H54 (cell line): ENCODE measurements around the gene HES3.
A peak's percentile ranks its signal among the peaks of the same experiment; 100 is the strongest.

Experiments
- DNase-seq: peaks from one replicate; pipeline ENCODE4 v3.0.0; 2011; ENCODE audit warnings: low spot score, mixed read lengths; ENCODE audit not compliant: insufficient read length
- FAIRE-seq: peaks from 3 replicates; lab custom pipeline; 2011; peaks lifted over from hg19 to GRCh38; lab: Jason Lieb, UNC
- POLR2A ChIP-seq: IDR thresholded peaks from 2 replicates; pipeline ENCODE4 v1.6.1; 2011; ENCODE audit warnings: low read depth, mild to moderate bottlenecking, low read length

HES3 gene

GRCh38 chr1:6245869-6246496 lies 2.0 kb downstream of the HES3 start:
- TF ChIP-seq POLR2A: no peak
- FAIRE-seq (no peak), DNase-seq (no peak)

GRCh38 chr1:6246497-6247467 lies 2.8 kb downstream of the HES3 start:
- FAIRE-seq: no peak

GRCh38 chr1:6247651-6248050 lies 3.7 kb downstream of the HES3 start:
- no peak for FAIRE-seq
- DNase-seq: no peak

More at GRCh38 chr1:6246497-6247467, 2.8 kb downstream of the HES3 start:
- no peak for TF ChIP-seq POLR2A
- peak; percentile 94 for DNase-seq

GRCh38 chr1:6248161-6248776 lies 4.3 kb downstream of the HES3 start:
- TF ChIP-seq POLR2A: no peak
- DNase-seq: no peak
- FAIRE-seq: no peak

More at GRCh38 chr1:6247651-6248050, 3.7 kb downstream of the HES3 start:
- TF ChIP-seq POLR2A: no peak

GRCh38 chr1:6248932-6249738 lies 5.2 kb downstream of the HES3 start:
- DNase-seq (no peak), FAIRE-seq (no peak)
- no peak for TF ChIP-seq POLR2A

- DNase-seq: no peak
- no peak for FAIRE-seq
- TF ChIP-seq POLR2A: no peak
These were observed 6.0 kb downstream of the HES3 start for GRCh38 chr1:6249739-6250689.

GRCh38 chr1:6251233-6251632 lies 7.3 kb downstream of the HES3 start:
- DNase-seq (no peak), FAIRE-seq (no peak)
- TF ChIP-seq POLR2A: no peak

- DNase-seq: no peak
- no peak for TF ChIP-seq POLR2A
- no peak for FAIRE-seq
These were observed 7.8 kb downstream of the HES3 start for GRCh38 chr1:6251681-6252373.

GRCh38 chr1:6252374-6252710 lies 8.4 kb downstream of the HES3 start:
- TF ChIP-seq POLR2A: no peak
- no peak for DNase-seq
- FAIRE-seq: no peak

- FAIRE-seq (no peak), DNase-seq (no peak)
- TF ChIP-seq POLR2A: no peak
These were observed 9.4 kb downstream of the HES3 start for GRCh38 chr1:6253380-6253779.

GRCh38 chr1:6254691-6255090 lies 10.7 kb downstream of the HES3 start:
- no peak for TF ChIP-seq POLR2A
- no peak for DNase-seq
- FAIRE-seq: no peak

GRCh38 chr1:6256645-6257044 lies 12.7 kb downstream of the HES3 start:
- DNase-seq: no peak
- no peak for TF ChIP-seq POLR2A
- FAIRE-seq: no peak
